ENCODE measurements around the gene PDE2A. TPM values are rescaled to one million over a fixed set of nuclear protein-coding genes. Genes with fewer than 3 reads are reported as not detected.

Gene PDE2A
- polyA plus RNA-seq, 1 donor = 18.1 TPM

DNA sequence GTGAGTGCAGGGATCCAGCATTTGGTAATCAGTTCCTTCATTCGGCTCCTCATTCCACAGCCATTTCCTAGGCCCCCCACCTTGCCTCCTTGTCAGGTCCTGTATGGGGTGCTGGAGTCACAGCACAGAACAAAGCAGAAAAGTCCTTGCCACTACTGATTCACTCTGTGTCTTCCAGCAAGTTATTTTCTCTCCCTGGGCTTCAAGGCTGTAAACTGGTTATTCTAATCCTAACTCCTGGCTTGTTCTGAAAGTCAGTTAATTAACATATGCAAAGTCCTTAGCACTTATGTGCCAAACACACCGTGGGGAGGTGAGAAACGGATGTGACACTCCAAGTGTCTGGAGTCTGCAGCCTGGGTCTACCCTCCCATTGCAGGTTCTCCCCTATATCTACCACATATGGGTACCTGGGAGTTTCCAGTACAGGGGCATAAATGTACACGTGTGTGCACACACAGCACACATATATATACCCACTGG lies 30.6 kb upstream of the PDE2A start:
- no peak for DNase-seq (ENCODE audit: low read depth)

DNA sequence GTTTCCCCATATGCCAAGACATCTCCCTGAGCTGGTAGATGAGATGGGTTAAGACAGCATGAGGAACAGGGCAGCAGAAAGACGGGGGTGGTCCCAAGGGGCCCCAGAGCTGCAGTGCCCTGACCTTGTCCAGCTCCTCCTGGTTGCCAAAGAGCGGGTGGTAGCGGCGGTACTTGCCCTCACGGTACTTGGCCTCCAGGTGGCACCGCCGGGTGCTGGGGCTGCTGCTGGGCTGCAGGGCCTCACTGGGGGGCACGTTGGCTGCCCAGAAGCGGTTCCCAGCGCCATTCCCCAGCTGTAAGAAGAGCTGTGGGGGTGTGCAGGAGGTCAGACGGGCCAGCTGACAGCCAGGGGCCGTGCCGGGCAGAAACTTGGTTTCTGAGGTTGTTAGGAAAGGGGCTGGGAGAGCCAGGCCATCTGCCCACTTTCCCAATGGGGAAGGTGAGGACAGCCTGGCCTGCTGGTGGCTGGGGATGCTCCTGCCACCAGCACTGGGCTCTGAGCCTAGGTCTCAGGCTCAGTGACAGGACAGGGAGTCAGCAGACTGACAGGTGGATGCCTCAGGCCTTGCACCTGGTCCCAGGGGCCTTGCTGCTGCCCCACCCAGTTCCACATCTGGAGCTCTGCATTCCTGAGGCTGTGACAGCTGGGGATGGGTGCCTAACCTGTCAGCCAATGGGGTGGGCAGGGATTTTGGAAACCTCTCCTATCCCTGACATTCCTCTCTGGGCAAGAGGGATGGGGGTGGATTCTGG lies 30.0 kb upstream of the PDE2A start:
- DNase-seq (ENCODE audit: low read depth) = no peak

DNA sequence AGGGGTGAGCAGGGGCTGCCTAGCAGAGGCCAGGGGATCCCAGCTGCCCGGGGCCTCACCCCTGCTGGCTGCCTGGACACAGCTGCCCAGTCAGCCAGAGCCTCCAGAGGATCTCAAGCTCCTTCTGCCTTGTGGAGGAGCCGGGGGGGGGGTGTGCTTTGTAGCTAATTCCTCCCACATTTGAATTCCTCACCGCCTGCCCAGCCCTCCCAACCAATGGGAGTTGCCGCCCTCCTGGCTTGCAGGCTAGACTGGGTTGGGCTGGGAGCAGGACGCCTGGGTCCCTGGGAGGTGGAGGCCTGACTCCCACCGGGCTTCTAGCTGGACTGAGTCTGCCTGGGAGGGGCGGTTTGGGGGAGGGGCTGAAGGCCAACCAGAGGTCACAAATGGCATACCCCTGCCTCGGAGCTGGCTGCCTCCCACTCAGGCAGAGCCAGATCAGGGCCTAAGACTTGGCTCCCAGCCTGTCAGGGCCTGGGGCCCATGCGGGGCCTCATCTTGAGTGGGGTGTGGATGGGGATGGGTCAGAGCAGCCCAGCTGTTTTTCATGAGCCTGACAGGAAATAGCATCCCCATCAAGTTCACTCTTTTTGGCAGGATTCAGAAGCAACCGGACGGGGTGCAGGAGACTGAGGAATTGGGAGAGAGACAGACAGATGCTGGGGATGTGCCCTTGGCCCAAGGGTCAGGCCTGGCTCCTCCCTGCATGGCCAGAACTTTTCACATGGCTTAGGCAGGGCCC lies 29.2 kb upstream of the PDE2A start:
- DNase-seq (ENCODE audit: low read depth) = peak; percentile 63

DNA sequence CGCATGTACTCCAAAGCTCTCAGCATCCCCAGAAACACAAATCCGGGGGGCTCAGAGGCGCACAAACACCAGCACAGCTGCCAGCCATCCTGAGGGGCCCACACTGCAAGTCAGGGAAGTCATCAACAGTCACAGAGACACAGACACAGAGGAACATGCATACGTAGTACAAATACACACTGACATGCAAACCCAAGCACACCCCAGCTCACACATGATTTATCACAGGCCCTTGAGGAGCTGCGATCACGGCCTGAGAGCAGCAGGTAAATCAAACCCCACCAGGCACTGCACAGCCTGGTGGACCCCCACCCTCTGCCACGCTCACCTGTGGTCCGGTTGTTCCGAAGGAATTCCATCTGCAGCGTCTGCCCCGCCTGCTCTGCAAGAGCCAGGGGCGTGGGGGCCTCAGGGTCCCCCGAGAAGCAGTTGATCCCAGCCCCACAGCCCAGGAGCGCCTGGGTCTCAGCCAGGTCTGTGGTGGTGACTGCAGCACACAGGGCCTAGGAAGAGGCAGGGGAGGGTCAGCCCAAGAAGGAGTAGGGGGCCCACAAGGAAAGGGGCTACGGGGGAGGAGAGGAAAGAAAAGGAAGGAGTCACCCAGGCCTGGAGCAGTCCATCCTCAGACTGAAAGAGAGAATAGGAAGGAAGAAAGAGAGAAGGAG lies 28.5 kb upstream of the PDE2A start:
- DNase-seq (ENCODE audit: low read depth) = no peak

DNA sequence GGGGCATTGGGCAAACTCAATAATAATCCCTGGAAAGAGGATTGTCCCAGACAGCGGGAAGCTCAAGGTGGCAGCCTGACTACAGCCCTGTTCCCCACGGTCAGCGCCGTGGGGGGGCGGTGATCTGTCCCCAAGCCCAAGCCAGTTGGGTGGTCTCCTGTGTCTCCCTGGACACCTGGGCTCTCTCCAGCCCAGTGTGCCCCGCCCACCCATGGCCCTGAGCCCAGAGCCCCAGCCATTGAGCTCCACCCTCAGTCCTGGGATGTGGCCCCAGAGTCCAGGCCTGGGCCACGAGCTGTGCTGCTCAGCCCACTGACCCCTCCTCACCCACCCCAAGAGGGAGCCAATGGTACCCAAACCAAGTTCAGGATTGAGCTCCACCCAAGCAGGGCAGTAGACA lies 27.9 kb upstream of the PDE2A start:
- DNase-seq (ENCODE audit: low read depth) = no peak

GRCh38 chr11:72701466-72701865 lies 27.2 kb upstream of the PDE2A start:
- DNase-seq (ENCODE audit: low read depth) = no peak

DNA sequence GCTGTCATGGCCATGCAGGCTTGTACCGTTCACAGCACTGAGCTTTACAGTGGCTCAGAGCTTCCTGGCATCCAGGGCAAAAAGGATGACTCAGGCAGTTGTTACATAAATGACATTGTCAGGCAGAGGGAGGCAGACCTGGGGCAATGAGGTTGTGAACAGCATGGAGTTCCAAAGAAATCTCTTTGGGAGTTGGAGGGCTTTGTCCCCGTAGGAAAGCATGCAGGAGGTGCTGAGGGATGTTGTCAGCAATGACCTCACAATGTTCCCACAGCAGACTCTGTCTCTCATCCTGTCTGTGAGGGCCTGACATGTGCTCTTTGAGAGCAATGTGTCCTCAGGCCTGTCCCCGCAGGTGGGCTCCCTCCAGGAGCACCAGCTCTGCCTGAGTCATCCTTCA lies 25.9 kb upstream of the PDE2A start:
- no peak for DNase-seq (ENCODE audit: low read depth)

GRCh38 chr11:72697814-72698213 lies 23.6 kb upstream of the PDE2A start:
- no peak for DNase-seq (ENCODE audit: low read depth)

- DNase-seq (ENCODE audit: low read depth) = no peak
These were observed 22.9 kb upstream of the PDE2A start for GRCh38 chr11:72696866-72697700.

- DNase-seq (ENCODE audit: low read depth) = no peak
These were observed 21.1 kb upstream of the PDE2A start for GRCh38 chr11:72695354-72695753.

GRCh38 chr11:72693271-72693968 lies 19.2 kb upstream of the PDE2A start:
- no peak for DNase-seq (ENCODE audit: low read depth)

- no peak for DNase-seq (ENCODE audit: low read depth)
These were observed 18.4 kb upstream of the PDE2A start for GRCh38 chr11:72692498-72693237.

- no peak for DNase-seq (ENCODE audit: low read depth)
These were observed 15.9 kb upstream of the PDE2A start for GRCh38 chr11:72690166-72690565.

DNA sequence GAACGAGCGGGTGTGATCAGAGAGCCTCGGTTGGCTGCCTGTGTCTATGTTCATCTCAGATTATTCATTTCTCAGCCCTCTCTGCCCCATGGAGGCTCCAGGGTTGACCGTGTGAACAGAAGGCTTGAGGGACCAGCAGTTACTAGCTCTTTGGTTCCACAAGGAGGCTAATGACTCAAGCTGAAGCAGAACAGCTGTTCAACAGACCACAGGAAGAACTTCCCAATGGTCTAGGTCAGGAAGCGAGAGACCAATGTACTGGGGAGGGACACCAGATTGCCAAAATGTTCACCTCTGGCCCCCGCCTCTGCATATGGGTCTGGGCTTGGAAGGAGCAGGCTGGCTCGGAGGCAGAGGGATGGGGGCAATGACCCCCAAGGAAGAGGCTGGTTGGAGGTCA lies 14.7 kb upstream of the PDE2A start:
- no peak for DNase-seq (ENCODE audit: low read depth)

GRCh38 chr11:72688486-72688885 lies 14.3 kb upstream of the PDE2A start:
- DNase-seq (ENCODE audit: low read depth) = no peak

- no peak for DNase-seq (ENCODE audit: low read depth)
These were observed 13.1 kb upstream of the PDE2A start for GRCh38 chr11:72687326-72687725.

GRCh38 chr11:72686639-72687220 lies 12.5 kb upstream of the PDE2A start:
- DNase-seq (ENCODE audit: low read depth) = no peak

DNA sequence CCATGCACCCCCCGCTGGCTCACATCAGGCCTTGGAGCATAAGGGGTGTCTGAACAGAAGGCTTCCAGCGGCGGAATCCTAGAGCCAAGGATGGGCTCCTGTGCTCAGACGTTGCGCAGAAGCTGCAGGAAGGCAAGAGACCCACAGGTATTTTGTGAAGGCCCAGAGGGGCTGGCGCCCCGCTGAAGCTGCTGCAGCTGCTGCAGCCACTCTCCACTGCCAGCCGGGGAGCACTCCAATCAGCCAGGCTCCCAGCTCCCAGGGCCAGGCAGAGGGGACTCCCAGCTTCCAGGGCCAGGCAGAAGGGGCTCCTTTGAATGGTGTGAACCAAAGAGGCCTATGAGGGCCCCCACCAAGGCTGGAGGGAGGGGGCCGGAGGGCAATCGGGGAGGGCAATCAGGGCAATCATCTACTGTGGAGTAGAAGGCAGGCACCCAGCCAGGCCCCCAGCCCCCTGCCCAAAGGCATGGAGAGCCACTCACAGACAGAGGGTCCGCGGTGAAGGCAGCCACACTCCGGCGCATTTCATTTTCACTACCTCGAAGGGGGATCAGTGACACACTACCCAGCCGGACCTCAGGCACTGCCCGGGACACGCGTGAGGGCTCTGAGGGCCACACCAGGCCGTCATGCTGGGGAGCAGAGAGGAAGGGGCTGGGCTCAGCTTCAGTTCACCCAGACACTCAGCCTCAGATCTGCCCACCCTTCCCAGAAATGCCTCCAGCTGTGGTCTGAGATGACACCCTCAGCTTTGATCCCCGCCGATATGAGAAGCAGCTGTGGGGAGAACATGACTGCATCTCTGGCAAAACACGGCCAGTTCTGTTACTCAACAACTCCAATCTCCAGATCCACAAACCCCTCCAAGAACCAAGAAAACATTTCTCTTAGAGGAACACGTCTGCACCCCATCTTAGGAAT lies 11.6 kb upstream of the PDE2A start:
- no peak for DNase-seq (ENCODE audit: low read depth)

Measured in forelimb muscle (tissue), 1 donor.